ENCODE results near the gene HGS.

The HGS gene

DNA sequence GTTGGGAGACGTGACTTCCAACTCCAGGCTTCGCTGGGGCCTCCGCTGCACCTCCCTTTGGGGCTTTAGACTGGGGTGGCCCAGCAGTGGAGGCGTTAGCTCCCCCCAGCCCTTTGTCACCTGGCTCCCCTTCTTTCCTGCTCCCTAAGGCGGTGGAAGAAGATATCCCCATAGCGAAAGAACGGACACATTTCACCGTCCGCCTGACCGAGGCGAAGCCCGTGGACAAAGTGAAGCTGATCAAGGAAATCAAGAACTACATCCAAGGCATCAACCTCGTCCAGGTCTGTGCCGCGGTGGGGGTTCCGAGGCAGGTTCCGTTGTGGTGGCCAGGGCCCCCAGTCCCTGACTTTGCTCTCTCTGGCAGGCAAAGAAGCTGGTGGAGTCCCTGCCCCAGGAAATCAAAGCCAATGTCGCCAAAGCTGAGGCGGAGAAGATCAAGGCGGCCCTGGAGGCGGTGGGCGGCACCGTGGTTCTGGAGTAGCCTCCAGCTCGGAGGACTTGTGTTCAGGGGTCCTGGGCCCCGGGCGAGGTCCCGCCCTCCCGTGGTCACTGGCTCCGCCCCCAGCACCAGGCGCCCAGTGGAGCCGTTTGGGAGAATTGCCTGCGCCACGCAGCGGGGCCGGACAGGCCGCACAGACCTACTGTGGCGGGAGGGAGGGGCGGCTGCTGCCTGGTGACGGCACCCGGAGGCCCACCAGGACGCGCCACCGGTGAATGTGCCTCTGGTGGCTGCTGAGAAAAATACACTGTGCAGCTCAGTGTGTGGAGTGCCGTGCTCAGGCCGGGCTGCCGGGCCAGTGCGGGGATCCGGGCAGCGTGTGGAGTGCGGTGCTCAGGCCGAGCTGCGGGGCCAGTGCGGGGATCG is 23.2 kb downstream of the HGS start:
- no peak for DNase-seq

DNA sequence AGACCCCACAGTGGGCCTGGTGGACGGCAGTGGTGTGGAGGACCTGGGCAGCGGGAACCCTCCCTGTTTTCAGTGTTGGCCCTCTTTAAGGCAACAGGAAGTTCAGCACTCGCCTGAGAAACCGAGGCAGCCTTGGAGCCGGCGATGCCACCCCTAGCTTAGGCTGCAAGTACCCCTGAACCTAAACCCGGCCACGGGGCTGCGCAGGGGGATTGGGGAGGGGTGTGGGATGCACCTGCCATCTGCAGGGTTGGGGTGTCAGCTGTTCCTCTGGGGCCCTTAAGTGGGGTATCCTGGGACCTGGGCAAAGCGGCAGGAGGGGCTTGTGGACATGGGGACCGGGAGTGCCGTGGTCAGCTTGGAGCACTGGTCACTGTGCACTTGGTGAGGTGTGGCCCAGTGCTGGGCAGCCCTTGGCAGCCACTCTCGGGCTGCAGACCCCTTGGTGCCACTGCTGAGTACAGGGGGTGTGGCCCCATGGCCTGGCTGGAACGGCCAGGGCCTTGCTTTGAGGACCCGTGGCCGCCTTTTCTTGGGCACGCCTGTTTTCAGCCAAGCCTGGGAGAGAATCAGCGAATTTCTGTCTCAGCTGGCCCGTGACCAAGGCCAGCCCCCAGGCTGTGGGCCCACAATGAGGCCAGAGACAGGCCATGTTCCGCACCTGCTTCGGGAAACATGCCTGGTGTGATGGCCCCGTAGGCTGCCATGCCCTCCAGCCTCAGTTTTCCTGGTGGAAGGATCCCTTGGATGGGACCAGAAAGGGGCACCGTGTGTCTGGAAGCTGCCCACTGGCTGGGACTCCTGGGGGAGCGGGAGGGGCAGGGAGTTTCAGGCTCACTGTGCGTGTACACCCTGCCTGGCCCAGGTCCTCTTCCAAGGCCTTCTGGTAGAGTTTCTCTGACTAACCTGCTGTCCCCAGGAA is 24.2 kb downstream of the HGS start:
- DNase-seq = no peak

DNA sequence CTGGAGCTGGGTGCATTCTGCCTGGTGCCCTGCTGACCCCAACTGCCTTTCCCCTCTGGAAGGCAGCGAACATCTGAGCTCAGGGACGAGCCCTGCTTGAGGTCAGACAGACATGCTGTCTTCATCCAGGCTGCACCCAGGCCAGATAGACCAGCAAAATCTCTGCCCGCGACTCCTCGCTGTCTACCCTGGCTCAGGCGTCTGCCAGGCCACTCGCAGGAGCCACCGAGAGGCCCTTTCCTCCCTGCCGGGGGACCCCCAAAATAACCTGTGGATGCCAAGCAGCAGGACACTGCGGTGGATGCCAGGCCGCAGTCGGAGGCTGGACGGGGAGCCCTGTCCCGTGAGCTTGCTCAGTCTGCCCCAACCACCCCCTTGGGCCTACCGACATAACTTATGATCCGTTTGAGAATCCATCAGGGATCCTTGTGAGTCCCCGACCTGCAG is 25.0 kb downstream of the HGS start:
- DNase-seq = no peak

- no peak for DNase-seq
Observed at GRCh38 chr17:81710514-81711308, 26.9 kb downstream of the HGS start.

DNA sequence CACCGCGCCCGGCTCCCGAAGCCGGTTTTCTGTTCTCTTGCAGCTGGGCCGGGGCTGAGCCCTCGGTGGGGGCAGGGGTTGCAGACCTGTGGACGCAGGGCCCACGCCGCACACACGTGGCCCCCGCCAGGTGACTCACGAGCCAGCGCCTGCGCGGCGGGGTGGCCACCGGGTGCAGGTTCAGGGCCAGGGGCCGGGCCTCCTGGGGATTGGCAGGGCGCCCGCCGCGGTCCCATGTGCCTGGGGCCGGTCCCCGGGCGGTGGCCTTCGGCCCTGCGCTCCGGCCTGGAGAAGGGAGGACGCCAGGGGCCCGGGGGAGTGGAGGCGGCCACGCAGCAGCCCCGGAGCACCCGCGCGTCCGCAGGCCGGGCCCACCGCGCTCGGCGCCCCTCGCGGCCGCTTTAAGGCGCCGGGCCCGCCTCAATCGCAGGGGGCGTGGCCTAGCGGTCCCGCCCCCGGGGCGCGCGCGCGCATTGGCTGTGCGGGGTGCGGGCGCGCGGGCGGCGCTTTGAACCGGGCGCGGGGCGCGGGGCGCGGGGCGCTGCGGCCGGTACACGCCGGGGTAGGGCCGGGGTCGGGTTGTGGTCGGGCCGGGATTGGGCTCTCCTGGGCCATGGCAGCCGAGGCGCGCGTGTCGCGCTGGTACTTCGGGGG is 28.1 kb downstream of the HGS start, which contains the start of gene SLC25A10:
Gene SLC25A10 (plus strand): TSS at position 471 of the 654 bp plus-strand sequence. CDS start 143 bp downstream, at position 614.
- peak; percentile 78 to 81 for DNase-seq

GRCh38 chr17:81712468-81713003 is 28.7 kb downstream of the HGS start:
- peak; percentile 19 for DNase-seq

DNA sequence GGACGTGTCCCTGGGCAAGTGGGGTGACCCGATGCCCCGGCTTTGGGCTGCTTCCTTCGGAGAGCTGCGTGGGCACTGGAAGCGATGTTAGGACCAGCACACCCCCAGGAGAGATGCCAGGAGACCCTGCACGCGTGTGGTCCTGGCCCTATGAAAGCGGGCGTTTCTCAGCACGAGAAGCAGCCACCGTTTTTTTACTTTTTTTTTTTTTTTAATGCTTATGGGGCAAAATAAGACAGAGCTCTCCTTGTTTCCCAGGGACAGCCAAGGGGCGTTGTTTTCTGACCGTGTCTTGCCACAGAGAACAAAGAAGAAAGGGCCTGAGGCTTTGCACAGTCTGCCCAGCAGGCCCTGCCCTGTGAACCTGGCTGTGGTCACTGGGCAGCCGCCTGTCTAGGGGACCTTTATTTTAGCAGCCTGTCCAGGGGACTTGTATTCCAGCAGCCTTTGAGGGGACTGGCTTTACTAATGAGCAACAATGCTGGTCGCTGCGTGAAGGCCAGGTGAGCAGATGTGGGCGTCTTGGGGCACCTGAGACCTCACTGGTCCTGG is 29.3 kb downstream of the HGS start:
- DNase-seq = no peak

GRCh38 chr17:81713556-81714411 is 30.0 kb downstream of the HGS start:
- DNase-seq = no peak

GRCh38 chr17:81714412-81715106 is 30.7 kb downstream of the HGS start:
- no peak for DNase-seq

DNA sequence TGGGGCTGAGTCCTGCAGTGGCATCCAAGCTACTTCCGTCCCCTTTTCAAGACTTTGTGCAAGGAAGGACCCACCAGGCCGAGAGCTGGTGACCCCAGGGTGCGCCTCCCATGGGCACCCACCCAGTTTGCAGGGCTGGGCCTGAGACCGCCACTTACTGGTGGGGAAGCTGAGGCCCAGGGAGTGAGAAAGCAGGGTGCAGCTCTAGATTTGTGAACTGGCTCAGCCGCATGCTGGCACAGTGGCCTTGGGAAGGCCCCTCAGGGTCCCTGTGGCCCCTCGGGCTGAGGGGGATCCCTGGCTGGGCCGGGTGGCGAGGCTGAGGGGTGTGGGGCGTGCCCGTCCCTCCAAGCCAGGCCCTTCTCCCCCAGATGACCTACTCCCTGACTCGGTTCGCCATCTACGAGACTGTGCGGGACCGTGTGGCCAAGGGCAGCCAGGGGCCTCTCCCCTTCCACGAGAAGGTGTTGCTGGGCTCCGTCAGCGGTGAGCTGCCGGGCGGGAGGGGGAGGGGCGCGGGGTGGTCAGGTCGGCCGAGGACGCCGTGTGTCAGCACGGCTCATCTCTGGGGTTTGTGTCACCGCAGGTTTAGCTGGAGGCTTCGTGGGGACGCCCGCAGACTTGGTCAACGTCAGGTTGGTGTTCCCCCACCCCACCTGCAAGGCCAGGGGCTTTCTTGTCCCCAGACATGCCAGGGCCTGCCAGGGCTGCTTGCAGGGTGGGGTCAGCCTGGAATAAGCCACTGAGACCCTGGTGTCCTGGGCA is 31.5 kb downstream of the HGS start:
- no peak for DNase-seq

DNA sequence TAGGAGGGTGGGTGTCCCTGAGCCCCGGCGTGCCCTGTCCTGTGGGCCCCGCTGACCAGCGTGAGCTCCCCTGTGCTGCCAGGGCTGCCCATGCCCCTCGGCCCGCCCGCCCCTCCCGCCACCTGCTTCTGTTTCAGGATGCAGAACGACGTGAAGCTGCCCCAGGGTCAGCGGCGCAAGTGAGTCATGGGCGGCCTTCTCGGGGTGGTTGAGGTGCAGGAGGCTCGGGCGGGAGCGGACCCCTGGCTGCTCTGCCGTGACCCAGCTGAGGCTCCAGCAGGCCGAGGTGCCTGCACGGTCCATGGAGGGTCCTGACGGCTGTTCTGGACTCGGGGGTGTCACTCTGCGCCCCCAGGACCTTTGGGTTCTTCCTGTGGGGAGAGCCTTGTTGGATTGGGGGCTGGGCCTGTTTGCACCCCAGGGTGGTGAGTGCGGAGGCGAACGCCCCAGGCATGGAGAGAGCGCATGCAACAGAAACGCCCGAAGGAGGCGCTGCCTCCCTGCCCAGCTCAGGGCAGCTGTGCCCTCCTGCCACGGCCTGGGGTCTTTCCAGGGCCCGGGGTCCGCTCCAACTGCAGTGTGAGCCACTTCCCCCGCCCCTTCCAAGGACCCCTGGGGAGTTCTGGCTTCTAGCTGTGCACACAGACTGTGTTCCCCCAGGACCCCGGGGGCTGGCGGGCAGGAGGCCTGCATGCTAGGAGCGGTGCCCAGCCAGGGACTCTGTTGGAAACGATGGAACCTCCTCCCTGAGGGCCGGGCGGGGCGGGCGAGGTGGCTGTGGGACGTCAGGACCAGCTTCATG is 32.3 kb downstream of the HGS start:
- no peak for DNase-seq

GRCh38 chr17:81716674-81716996 is 32.8 kb downstream of the HGS start:
- DNase-seq = no peak

- DNase-seq = no peak
Observed at GRCh38 chr17:81717049-81717765, 33.4 kb downstream of the HGS start.

- DNase-seq = no peak
Observed at GRCh38 chr17:81717766-81718089, 33.9 kb downstream of the HGS start.

- DNase-seq = no peak
Observed at GRCh38 chr17:81719410-81720266, 35.8 kb downstream of the HGS start.

DNA sequence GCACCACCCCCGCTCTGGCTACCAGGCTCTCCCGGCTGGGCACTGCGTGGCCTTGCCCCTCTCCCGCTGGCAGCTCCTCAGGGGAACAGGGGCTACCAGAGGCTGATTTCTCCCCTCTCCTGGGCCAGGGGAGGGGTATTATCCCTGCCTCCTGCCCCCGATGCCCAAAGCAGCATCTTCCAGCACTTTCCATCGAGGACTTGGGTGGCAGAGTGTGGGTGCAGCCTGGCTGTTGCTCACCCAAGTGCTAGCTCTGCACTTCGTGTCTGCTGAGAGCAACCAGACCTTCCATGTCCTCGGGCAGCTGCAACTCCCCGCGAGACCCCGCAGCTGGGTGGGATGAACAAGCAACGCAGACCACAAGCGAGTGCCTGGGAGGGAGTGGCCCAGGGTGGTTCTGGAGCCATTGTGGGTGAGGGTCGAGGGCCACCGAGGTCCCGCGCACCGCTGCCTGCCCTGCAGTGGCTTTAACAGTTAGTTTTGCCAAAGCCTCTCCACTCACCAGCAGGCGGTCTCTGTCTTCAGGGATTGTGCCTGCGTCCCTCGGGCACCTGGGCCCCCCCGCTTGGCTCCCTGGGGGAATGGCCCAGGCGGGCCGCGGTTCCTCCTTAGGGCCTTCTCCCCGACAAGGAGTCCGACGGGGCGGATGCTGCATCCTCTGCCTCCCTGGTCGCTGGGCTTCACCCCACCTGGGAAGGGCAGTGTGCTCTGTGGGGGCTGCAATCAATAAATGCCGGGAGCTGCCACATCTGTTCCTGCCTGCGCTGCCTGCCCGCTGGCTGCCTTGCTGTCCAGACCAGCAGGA is 36.7 kb downstream of the HGS start:
- no peak for DNase-seq
